ENCODE results near the gene STPG3. TPM values are rescaled to one million over a fixed set of nuclear protein-coding genes. Genes with fewer than 3 reads are reported as not detected.

Gene STPG3
- total and polyA plus RNA-seq, 7 donors = 0.08 TPM; not detected in 6

GRCh38 chr9:137227853-137228505, 23.1 kb upstream of the STPG3 start:
- H3K27me3 ChIP-seq (ENCODE audit: insufficient read depth in 3 of 3, low read length in 2 of 3) = peaks cover 0 to 32% (median 7%) of the 10 kb centered on the region in 3 donors
- H3K27ac ChIP-seq = no peak overlapping the region
- 28 to 36% (median 34%) methylated on average over 12 to 18 of the region's 18 CpGs for WGBS, 3 donors
- intact Hi-C loops (cut with DNase I) = loop anchor here (2.0 to 5.0 kb wide), 3 partner anchors 41 to 109 kb away; partner anchors contain the start of genes ANAPC2 (in 1 of the 2) and SSNA1 (in 1 of the 2)
- H3K9me3 ChIP-seq = no peaks in the 10 kb centered on the region
- no peak for TF ChIP-seq CTCF (IDR thresholded peaks at IDR 0.05)
- no peak for ATAC-seq
- peaks cover 5% of the 10 kb centered on the region for H3K4me1 ChIP-seq
- no peaks in the 10 kb centered on the region for H3K36me3 ChIP-seq (ENCODE audit: insufficient read depth in 1 of 2, low read depth in 1 of 2)
- H3K4me3 ChIP-seq = no peak overlapping the region
- DNase-seq = no peak

DNA sequence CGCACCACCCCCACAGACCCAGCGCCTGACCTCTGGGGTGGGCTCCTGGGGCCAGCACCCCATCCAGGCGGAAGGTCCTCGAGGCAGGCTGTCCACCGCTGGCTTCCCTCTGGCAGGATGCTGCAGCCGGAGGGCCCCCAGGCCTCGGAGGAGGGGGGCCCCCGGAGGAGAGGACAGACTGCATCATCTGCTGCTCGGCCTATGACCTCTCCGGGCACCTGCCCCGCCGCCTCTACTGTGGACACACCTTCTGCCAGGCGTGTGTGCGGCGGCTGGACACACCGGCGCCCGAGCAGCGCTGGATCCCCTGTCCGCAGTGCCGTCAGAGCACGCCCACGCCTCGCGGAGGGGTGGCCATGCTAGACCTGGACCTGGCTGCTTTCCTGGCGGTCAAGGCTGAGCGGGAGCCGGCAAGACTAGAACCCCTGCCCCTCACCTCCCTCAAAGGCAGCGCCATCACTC, 22.5 kb upstream of the STPG3 start:
- no peak for TF ChIP-seq CTCF (IDR thresholded peaks at IDR 0.05)
- ATAC-seq = no peak
- H3K36me3 ChIP-seq (ENCODE audit: insufficient read depth in 1 of 2, low read depth in 1 of 2) = no peaks in the 10 kb centered on the region
- H3K4me1 ChIP-seq = peaks cover 4% of the 10 kb centered on the region
- no peak overlapping the region for H3K27ac ChIP-seq
- H3K4me3 ChIP-seq = no peak overlapping the region
- no peak for DNase-seq
- 60 to 64% (median 61%) methylated on average over 18 to 29 of the region's 29 CpGs for WGBS, 3 donors
- no peaks in the 10 kb centered on the region for H3K9me3 ChIP-seq
- peaks cover 0 to 32% (median 7%) of the 10 kb centered on the region in 3 donors for H3K27me3 ChIP-seq (ENCODE audit: insufficient read depth in 3 of 3, low read length in 2 of 3)
- intact Hi-C loops (cut with DNase I) = loop anchor here in 1 of 2 donors (5.0 kb wide), 1 partner anchor 41 kb away; the partner anchor contains the start of genes ANAPC2 and SSNA1

DNA sequence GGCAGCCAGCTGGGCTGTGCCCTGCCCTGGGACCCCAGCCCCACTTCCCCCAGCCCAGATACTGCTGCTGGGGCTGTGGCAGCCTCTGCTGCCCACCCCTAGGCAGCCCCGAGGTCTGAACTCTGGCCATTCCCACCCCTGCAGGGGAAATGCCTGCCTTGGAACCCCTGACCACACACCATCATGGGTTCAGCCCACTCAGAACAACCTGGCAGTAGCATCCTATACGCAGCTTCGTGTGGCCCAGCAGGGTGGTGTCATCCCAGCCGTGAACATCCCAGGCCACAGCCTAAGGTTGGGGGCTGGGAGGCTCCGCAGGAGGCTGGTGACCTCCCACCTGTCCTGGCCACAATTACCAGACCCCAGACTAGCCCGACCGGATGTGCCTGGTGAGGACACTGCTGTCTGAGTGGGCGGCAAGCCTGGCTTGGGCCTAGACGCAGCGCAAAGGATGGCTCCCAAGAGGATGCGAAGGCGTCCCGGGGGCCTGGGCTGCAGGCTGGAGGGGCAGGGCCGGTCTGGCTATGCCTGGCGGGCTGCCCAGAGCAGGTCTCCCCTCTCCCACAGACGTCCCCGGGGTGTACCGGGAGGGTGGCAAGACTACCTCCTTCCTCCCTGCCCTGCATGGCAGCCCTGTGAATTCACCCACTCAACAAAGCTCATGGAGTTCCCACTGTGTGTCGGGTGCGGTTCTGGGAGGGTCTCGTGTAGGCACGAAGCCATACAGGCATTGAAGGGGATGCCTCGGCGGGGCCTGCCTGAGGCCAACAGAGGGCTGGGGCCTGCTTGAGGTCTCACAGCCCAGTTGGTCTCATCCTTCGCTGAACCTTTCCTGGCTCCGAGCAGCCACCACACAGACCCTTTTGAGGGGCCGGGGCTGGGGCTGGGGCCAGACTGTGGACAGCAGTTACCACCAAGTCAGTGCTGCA, 21.9 kb upstream of the STPG3 start:
- WGBS, 3 donors = 55 to 60% (median 57%) methylated on average over 26 to 27 of the region's 27 CpGs
- H3K27me3 ChIP-seq (ENCODE audit: insufficient read depth in 3 of 3, low read length in 2 of 3) = peaks cover 0 to 32% (median 8%) of the 10 kb centered on the region in 3 donors
- intact Hi-C loops (cut with DNase I) = loop anchor here in 1 of 2 donors (5.0 kb wide), 1 partner anchor 42 kb away; the partner anchor contains the start of genes ANAPC2 and SSNA1
- no peak for DNase-seq
- no peak overlapping the region for H3K27ac ChIP-seq
- no peaks in the 10 kb centered on the region for H3K36me3 ChIP-seq (ENCODE audit: insufficient read depth in 1 of 2, low read depth in 1 of 2)
- H3K4me3 ChIP-seq = no peak overlapping the region
- TF ChIP-seq CTCF (IDR thresholded peaks at IDR 0.05) = no peak
- no peak for ATAC-seq
- no peaks in the 10 kb centered on the region for H3K9me3 ChIP-seq
- H3K4me1 ChIP-seq = peaks cover under 1% of the 10 kb centered on the region

- no peaks in the 10 kb centered on the region for H3K9me3 ChIP-seq
- no peaks in the 10 kb centered on the region for H3K4me1 ChIP-seq
- intact Hi-C loops (cut with DNase I) = loop anchor here in 1 of 2 donors (5.0 kb wide), 1 partner anchor 43 kb away; the partner anchor contains the start of genes ANAPC2 and SSNA1
- ATAC-seq (no peak), DNase-seq (no peak)
- H3K4me3 ChIP-seq = no peak overlapping the region
- WGBS, 3 donors = 50 to 52% (median 52%) methylated on average over 25 to 31 of the region's 31 CpGs
- H3K27ac ChIP-seq = no peak overlapping the region
- no peak for TF ChIP-seq CTCF (IDR thresholded peaks at IDR 0.05)
- H3K36me3 ChIP-seq (ENCODE audit: insufficient read depth in 1 of 2, low read depth in 1 of 2) = no peaks in the 10 kb centered on the region
- peaks cover 0 to 32% (median 15%) of the 10 kb centered on the region in 3 donors for H3K27me3 ChIP-seq (ENCODE audit: insufficient read depth in 3 of 3, low read length in 2 of 3)
Observed at GRCh38 chr9:137229903-137230704, 21.0 kb upstream of the STPG3 start.
